Fibroblast of upper back skin (primary cell): ENCODE measurements around the gene IER5L.
"Not testable (repeated sequence)": the region's sequence is repeated elsewhere in the genome, so short reads cannot be mapped to it uniquely, and the experiment has no call there.

ENCODE experiments used
- DNase-seq: peaks from one replicate; pipeline ENCODE4 v3.0.0-alpha.2; 2013

The IER5L gene

GRCh38 chr9:129178568-129179382, 714 bp upstream of the IER5L start:
- DNase-seq, result no peak

- no peak for DNase-seq
Observed at GRCh38 chr9:129177443-129177790, 644 bp downstream of the IER5L start.

GRCh38 chr9:129176701-129177442, 1.2 kb downstream of the IER5L start:
- no peak for DNase-seq

- DNase-seq, result peak; percentile 91
Observed at GRCh38 chr9:129175825-129176633, 2.0 kb downstream of the IER5L start.

- no peak for DNase-seq
Observed at GRCh38 chr9:129175515-129175824, 2.6 kb downstream of the IER5L start.

GRCh38 chr9:129174724-129175514, 3.1 kb downstream of the IER5L start:
- peak; percentile 96 for DNase-seq

- DNase-seq, result peak; percentile 94
Observed at GRCh38 chr9:129174102-129174723, 3.8 kb downstream of the IER5L start.

- DNase-seq, result peak; percentile 24
Observed at GRCh38 chr9:129173296-129174101, 4.6 kb downstream of the IER5L start.

- DNase-seq, result no peak
Observed at GRCh38 chr9:129172816-129173215, 5.2 kb downstream of the IER5L start.

GRCh38 chr9:129171993-129172751, 5.9 kb downstream of the IER5L start:
- DNase-seq, result no peak

GRCh38 chr9:129170229-129170628, 7.8 kb downstream of the IER5L start:
- peak; percentile 37 for DNase-seq

- DNase-seq, result peak; percentile 75
Observed at GRCh38 chr9:129166623-129167557, 11.2 kb downstream of the IER5L start.

- no peak for DNase-seq
Observed at GRCh38 chr9:129165198-129165597, 12.9 kb downstream of the IER5L start.

GRCh38 chr9:129164246-129164930, 13.7 kb downstream of the IER5L start:
- DNase-seq, result peak; percentile 70

GRCh38 chr9:129163753-129164152, 14.3 kb downstream of the IER5L start:
- DNase-seq, result no peak

- not testable (repeated sequence) for DNase-seq
Observed at GRCh38 chr9:129163198-129163670, 14.8 kb downstream of the IER5L start.

- no peak for DNase-seq
Observed at GRCh38 chr9:129162497-129163197, 15.4 kb downstream of the IER5L start.

GRCh38 chr9:129161534-129161837, 16.6 kb downstream of the IER5L start:
- no peak for DNase-seq
